Thoracic aorta (tissue), 2 donors: Measurements from ENCODE around the gene MINDY4. TPM values are rescaled to one million over a fixed set of nuclear protein-coding genes. Genes with fewer than 3 reads are reported as not detected.

ENCODE experiments used
- ATAC-seq: fragments of 150-250 bp; one replicate; pipeline ENCODE4 v1.8.0; 2017; ENCODE audit warnings: low read depth; ENCODE audit not compliant: insufficient number of reproducible peaks, low FRiP score
- DNase-seq: peaks from one replicate; pipeline ENCODE4 v3.0.0-alpha.2; 2020; ENCODE audit warnings: low spot score
- H3K27ac ChIP-seq, 2 donors: fragments of 200-600 bp; sonication (generic); 1 replicate in 1 of 2; 2 replicates in 1 of 2; pipeline ENCODE4 v1.5.1; 2016; ENCODE audit warnings: mild to moderate bottlenecking in 2 of 2, moderate library complexity in 2 of 2
- H3K27me3 ChIP-seq: fragments of 200-600 bp; sonication (generic); replicated peaks from 2 replicates; pipeline ENCODE4 v1.6.0; 2016; ENCODE audit warnings: mild to moderate bottlenecking; ENCODE audit not compliant: insufficient read depth
- H3K36me3 ChIP-seq: fragments of 200-600 bp; sonication (generic); one replicate; pipeline ENCODE4 v1.5.1; 2016
- H3K4me1 ChIP-seq, 2 donors: fragments of 200-600 bp; sonication (generic); 1 replicate in 1 of 2; 2 replicates in 1 of 2; pipeline versions ENCODE4 v1.5.1 to v1.6.0; 2016; ENCODE audit warnings: low read depth in 2 of 2, mild to moderate bottlenecking in 1 of 2; ENCODE audit not compliant: control insufficient read depth in 1 of 2
- H3K4me3 ChIP-seq: fragments of 200-600 bp; sonication (generic); 2 replicates; pipeline ENCODE4 v1.5.1; 2016; ENCODE audit warnings: mild to moderate bottlenecking
- H3K9me3 ChIP-seq: fragments of 200-600 bp; sonication (generic); 2 replicates; pipeline ENCODE4 v1.5.1; 2016
- total RNA-seq, 2 donors: library from RNA; depleted of rRNA; stranded (reverse); fragments of >200 nt; gene quantifications; one replicate each; pipeline versions ENCODE4 v1.1.0 to v1.2.3, GENCODE V29; 2016
- TF ChIP-seq, protein P1 (sequence below): fragments of 200-600 bp; sonication (generic); IDR thresholded peaks from one replicate; pipeline ENCODE4 v1.5.1; 2019; ENCODE audit warnings: antibody characterized with exemption

MINDY4 gene
- total RNA-seq, 2 donors from 2014 or later = 32.0 to 44.0 TPM

DNA sequence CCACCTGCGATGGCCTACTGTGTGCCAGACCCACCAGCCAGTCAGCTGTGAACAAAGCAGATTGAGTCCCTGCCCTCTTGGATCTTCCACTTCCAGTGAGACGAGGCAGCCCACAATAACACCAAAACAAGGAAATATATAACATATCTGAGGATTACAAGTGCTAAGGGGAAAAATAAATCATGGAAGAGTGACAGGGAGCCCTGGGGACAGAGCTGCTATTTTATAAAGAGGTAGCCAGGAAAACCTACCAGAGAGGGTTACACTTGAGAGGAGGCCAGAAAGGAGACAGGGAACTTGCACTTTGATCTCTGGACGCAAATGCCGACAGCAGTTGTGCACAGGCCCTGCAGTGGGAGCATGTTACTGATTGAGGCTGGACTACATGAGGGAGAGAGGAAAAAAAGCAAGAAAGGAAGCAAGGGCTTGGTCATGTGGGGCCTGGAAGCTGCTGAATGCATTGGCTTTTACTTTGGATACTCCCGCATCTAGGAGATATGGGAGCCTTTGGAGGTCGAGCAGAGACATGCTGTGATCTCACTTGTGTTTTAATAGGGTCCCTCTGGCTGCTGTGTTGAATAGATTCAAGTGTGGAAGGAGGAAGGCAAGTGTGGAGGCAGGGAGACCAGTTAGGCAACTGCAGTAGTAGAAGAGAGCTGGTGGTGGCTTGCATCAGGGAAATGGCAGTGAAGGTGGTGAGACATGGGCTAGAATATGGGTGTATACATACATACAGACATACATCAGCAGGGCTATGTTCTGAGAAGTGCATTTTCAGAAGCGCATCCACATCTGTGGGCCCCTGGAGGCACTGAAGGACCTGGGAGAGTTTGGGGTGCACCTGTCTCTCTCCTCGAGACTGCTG, 26.2 kb downstream of the MINDY4 start:
- H3K4me3 ChIP-seq = no peak overlapping the region
- no peaks in the 10 kb centered on the region for H3K36me3 ChIP-seq
- no peaks in the 10 kb centered on the region for H3K27me3 ChIP-seq
- TF ChIP-seq, protein P1, sequence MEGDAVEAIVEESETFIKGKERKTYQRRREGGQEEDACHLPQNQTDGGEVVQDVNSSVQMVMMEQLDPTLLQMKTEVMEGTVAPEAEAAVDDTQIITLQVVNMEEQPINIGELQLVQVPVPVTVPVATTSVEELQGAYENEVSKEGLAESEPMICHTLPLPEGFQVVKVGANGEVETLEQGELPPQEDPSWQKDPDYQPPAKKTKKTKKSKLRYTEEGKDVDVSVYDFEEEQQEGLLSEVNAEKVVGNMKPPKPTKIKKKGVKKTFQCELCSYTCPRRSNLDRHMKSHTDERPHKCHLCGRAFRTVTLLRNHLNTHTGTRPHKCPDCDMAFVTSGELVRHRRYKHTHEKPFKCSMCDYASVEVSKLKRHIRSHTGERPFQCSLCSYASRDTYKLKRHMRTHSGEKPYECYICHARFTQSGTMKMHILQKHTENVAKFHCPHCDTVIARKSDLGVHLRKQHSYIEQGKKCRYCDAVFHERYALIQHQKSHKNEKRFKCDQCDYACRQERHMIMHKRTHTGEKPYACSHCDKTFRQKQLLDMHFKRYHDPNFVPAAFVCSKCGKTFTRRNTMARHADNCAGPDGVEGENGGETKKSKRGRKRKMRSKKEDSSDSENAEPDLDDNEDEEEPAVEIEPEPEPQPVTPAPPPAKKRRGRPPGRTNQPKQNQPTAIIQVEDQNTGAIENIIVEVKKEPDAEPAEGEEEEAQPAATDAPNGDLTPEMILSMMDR = no peak
- H3K9me3 ChIP-seq = no peaks in the 10 kb centered on the region
- H3K27ac ChIP-seq = peak overlapping the region; percentile 19 to 61
- ATAC-seq (no peak), DNase-seq (no peak)
- H3K4me1 ChIP-seq = peaks cover 31 to 53% of the 10 kb centered on the region in 2 donors

DNA sequence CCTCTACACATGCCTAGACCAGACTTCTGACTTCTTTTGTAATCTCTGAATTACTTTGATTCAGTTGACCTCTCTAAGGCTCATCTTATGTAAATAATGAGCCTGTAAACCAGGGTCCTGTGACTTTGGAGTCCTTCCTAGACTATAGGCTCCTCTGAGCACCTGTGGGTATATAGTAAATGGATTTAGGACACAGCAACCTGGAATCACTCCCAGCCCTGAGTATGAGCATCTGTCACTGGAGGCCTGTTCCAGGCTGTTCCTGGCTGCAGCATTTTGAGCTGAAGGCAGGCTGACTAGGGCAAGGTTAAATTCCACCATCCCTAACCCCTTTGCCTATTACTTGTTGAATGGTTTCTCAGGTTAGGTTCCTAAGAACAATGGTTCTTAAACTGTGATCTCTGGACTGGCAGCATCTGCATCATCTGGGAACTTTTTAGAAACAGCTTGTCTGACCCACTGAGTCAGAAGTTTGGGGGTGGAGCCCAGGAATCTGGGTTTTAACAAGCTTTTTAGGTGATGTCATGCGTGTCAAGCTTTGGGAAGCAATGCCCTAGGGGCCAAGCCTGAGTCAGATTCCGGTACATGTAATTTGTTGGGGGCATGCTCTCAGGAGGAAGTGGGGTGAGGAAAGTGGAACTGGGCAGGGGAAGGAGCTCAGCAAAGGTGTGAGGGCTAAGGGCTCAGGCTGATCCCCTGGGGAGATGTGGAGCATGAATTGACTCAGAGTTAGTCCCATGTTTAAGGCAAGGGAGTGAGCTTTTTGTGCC, 28.2 kb downstream of the MINDY4 start:
- ATAC-seq (peak; percentile 83), DNase-seq (peak; percentile 81)
- Histone ChIP-seq H3K4me1 (peaks cover 39 to 67% of the 10 kb centered on the region in 2 donors), H3K4me3 (no peak overlapping the region), H3K36me3 (no peaks in the 10 kb centered on the region), H3K27ac (peak overlapping the region; percentile 68 to 81), H3K9me3 (no peaks in the 10 kb centered on the region), H3K27me3 (no peaks in the 10 kb centered on the region)
- TF ChIP-seq, protein P1 = no peak

DNA sequence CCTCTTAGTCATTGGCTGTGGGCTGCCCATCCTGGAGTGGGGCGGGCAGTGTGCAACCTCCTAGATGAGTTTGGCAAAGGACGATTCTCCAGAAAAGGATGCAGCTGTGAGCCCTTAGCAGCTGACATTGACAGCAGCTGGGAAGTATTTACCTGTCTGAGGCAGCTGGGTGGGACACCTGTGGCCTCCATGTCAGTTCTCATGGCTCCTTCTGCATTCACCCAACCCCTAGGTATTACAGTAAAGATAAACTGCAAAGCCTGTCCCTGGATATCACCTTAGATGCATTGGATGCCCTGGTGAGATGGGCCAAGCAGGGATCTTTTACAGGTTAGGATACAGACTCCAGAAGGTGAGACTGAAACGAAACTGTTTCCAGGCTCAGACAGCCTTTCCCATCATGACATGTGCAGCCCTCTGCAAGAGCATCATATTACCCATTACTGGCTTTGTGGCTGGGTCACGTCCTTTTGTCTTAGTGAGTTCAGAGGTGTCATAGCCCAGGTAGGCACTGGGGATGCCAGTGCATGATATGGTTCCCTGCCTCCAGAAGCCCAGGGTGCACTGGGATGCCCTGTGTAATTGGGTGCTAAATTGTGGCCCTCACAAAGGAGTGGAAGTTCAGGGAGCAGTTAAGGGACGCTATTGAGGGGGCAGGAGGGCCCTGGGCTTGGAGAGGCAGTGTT, 28.9 kb downstream of the MINDY4 start:
- peak overlapping the region; percentile 48 to 81 for H3K27ac ChIP-seq

DNA sequence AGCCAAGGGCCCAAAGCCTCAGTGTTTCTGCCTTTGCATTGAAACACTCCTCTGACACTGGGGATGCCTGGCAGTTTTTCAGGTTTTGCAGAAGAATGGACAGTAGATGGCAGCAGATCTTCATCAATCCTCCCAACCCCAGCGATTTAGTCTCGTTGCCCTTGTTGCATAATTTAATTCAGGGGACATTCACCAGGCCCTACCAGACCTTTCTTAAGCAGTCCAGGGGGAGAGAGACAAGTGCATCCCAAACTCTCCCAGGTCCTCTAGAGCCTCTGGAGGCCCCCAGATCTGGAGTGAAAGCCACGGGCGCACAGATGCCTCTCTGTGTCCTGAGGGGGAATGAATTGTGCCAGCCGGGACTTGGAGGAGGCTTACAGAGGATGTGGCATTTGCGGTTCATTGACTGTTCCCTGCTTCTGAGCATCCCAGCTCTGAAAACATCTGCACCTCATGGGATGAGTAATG, 29.6 kb downstream of the MINDY4 start:
- Histone ChIP-seq H3K9me3 (no peaks in the 10 kb centered on the region), H3K36me3 (no peaks in the 10 kb centered on the region), H3K27me3 (no peaks in the 10 kb centered on the region), H3K4me1 (peaks cover 52 to 80% of the 10 kb centered on the region in 2 donors), H3K4me3 (no peak overlapping the region), H3K27ac (peak overlapping the region; percentile 61 to 81)
- ATAC-seq = peak; percentile 44
- DNase-seq = no peak
- TF ChIP-seq, protein P1 = peak; percentile 71

More for the DNA sequence above, 28.9 kb downstream of the MINDY4 start:
- TF ChIP-seq, protein P1 = no peak
- Histone ChIP-seq H3K27me3 (no peaks in the 10 kb centered on the region), H3K36me3 (no peaks in the 10 kb centered on the region), H3K9me3 (no peaks in the 10 kb centered on the region), H3K4me1 (peaks cover 46 to 74% of the 10 kb centered on the region in 2 donors), H3K4me3 (no peak overlapping the region)
- no peak for ATAC-seq
- DNase-seq = no peak
